HG02981 (cell line): ENCODE data around the gene FGF18.
"Not testable (repeated sequence)": the region's sequence is repeated elsewhere in the genome, so short reads cannot be mapped to it uniquely, and the experiment has no call there.

Experiments used
- ATAC-seq: cut with Tn5 transposase; IDR thresholded peaks from one replicate; pipeline ENCODE4 v1.9.1; 2021; ENCODE audit warnings: mild to moderate bottlenecking, moderate library complexity; ENCODE audit not compliant: unreplicated experiment

Gene FGF18

DNA sequence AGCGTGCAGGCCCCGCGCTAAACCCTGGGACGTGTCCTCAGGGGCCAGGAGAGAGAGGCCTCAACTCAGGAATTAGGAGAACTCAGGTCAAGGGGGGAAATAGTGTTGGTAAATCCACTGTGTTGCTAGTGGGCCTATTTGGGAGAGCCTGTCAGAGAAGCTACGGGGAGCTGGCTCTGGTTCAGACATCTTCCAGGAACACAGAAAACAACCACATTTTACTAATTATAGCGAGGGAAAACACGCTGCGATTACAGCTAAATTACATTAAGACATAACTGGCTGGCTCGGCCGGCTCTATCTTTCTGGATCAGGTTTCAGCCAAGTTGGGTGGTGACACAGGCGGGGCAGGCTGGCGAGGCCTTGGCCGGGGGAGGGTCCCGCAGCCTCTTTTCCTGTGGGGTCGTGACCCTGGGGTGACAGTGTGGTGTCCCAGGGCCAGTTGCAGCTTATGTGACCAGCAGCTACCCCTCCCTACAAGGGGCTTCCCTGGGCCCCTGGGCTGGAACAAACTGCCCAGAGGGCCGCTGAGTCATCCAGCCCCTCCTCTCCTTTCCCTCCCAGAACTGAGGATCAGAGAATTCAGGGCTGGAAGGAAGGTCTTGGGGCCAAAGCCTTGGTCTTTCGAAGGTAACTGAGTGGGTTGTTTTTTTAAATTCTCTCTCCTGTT lies 75.1 kb downstream of the FGF18 start:
- no peak for ATAC-seq

DNA sequence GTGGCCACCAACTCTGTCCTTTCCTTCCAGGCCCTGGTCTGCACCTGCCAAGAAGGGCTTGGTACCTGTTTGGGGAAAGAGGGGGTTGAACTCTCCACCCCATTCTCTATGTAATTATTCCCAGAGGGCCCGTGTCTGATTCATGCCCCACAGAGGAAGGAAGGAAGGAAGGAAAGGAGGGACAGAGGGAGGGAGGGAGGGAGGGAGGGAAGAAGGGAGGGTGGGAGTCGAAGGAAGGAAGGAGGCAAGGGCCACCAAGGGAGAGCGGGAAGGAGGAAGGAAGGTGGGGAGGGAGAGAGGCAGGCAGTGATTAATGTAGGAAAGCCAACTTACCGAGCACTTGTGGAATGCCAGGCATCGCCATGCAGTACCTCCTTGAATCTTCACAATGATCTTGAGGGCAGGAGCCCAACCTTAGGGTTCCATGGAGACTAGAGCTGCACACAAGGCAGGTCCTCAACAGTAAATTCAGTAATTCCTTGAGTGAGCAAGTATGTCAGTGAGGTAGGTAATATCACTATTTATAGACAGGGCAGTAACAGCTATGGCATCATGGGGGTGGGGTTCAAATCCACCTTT lies 75.8 kb downstream of the FGF18 start:
- ATAC-seq, result no peak

DNA sequence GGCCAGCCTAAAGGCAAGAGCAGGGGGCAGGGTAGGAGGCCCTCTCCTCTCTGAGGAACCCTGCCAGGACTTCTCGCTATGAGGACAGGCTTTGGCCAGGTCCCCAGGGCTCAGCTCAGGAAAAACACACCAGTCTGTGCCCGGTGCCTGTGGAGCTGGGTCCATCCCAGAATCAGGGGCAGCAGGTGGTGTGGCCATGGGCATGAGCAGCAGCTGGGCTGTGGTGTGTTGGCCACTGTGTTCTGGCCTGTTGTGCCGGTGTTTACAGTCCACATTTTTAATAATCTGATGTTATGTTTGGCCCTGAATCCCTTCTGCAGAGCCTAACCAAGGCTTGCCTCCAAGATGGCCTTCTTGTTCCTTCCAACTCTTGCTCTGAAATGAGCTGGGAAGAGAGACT lies 77.0 kb downstream of the FGF18 start:
- ATAC-seq, result no peak

DNA sequence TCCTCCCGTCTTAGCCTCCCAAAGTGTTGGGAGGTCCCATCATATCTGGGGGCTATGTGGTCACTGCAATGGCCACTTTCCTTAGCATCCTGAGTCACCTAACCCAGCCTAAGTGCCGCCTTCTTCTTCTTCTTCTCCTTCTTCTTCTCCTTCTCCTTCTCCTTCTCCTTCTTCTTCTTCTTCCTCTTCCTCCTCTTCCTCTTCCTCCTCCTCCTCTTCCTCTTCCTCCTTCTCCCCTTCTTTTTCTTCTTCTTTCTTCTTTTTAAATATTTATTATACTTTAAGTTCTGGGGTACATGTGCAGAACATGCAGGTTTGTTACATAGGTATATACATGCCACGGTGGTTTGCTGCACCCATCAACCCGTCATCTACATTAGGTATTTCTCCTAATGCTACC lies 78.0 kb downstream of the FGF18 start:
- not testable (repeated sequence) for ATAC-seq

DNA sequence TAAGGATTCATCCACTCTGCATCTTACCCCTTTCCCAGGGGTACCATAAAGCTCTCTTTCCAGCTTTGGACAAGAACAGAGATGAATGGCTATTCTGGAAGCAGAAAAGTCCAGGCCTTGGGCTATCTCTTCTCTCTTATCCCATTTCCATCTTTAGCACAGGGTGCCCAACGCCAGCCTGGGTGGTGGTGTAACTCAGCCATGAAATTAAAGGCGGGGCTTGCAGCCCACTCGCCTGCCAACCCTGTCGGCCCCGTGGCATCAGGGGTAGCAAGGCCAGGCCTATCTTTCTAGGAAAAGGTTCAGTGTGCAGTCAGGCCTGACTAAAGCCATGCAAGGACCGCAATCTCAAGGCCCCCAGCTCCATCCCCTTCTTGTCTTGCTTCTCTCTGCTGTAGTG lies 78.7 kb downstream of the FGF18 start:
- ATAC-seq, result no peak

DNA sequence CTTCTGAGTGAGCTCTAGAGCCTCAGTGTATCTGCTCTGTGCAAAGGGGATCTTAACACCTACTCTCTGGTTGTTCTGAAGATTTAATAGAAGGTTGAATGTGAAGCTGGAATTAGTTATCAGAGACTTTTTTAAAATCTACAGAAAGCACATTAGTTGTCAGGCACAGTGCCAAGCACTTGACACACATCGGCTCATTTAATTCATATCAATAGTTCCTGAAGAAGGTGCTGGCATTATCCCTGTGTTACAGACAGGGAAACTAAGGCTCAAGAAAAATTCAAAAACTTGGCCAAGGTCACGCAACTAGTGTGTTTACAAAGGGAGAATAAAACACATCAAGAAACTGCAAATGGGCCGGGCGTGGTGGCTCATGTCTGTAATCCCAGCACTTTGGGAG lies 80.2 kb downstream of the FGF18 start:
- no peak for ATAC-seq

DNA sequence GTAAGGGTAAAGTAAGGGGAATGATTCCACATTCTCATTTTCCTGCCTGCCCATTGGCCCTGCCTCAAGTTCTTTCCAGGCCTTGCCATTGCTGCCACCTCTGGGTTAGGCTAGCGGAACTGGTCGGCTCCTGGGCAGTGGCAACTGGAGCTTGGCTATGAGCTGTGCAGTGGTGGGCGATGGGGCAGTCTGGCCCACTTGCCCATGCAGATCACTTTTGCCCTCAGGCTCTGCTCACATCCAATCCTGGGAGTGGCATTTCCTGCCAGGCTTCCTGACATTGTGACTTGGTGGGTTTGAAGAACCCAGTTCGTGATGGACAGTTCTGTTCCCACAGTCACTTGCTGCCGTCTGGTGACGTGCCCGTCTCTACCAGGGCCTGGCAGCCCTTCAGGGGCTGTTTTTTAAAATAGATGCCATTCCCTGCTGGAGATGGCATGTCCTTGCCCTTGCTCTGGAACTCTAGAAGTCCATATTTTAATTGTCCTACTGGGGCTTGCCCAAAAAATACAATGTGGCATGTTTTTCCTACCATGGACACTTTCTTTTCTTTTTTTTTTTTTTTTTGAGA lies 86.1 kb downstream of the FGF18 start:
- no peak for ATAC-seq

DNA sequence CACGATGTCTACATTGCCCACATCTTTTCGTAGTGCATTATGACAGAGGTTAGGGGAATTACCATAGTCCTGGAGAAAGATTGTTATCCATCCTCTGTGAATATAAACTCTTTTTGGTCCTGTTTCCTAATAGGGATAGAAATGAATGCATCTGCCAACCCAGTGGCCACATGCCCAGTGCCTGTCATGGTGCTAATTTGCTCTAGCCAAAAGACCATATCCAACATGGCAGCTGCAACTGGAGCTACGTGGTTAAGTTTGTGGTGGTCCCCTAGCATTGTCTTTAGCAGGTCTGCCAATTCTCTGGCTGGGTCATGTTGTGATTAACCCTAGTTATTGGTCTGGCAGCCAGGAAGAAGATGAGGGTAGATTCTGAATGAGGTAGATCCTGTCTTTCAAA lies 87.5 kb downstream of the FGF18 start:
- no peak for ATAC-seq
